ENCODE measurements around the gene NDUFAF8.

DNA sequence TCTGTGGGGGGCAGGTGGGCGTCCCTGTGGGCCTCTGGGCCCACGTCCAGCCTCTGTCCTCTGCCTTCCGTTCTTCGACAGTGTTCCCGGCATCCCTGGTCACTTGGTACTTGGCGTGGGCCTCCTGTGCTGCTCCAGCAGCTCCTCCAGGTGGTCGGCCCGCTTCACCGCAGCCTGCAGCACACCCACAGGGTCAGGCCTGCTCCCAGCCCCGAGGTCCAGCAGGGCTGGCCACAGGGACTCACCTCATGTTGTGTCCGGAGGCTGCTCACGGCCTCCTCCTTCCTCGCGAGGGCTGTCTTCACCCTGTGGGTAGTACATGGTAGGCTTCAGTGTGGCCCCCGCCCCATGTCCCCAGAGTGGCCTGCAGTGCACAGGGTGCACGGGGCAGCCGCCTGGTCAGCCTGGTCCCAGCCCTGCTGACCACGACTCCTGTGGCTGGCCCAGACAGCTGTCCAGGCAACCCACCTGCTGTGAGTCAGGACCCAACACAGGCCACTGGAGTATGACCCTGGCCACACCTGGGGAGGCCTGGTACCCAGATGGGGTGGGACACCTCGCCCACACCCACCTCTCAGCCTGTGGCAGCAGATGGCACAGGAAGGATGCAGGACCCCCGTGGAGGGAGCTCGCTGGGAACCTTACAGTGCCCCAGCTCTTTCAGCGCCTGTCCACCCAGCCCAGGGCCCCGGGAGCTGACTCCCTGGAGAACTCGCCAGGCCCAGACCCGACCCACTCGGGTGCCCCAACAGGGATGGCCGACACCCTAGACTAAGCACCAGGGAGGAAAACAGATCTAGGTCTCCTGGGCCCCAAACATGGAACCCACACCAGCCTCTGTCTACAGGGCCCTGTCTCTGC is 49.2 kb upstream of the NDUFAF8 start:
- no peak for TF ChIP-seq CTCF (conservative IDR thresholded peaks at IDR 0.05; ENCODE audit: low read length)
- no peak for TF ChIP-seq EZH2phosphoT487 (IDR thresholded peaks at IDR 0.05; ENCODE audit: borderline replicate concordance, low read depth, low read length)
